HG02610 (cell line): Measurements from ENCODE around the gene PUM2.
A peak's percentile ranks its signal among the peaks of the same experiment; 100 is the strongest.
"Not testable (repeated sequence)": the region's sequence is repeated elsewhere in the genome, so short reads cannot be mapped to it uniquely, and the experiment has no call there.

Experiments used
- ATAC-seq: cut with Tn5 transposase; IDR thresholded peaks from one replicate; pipeline ENCODE4 v1.9.1; 2021; ENCODE audit warnings: mild to moderate bottlenecking, moderate library complexity; ENCODE audit not compliant: unreplicated experiment

Gene PUM2

GRCh38 chr2:20369366-20369765 lies 18.7 kb upstream of the PUM2 start:
- no peak for ATAC-seq

GRCh38 chr2:20368706-20369105 lies 18.1 kb upstream of the PUM2 start:
- no peak for ATAC-seq

- not testable (repeated sequence) for ATAC-seq
Measured at GRCh38 chr2:20367929-20368328, 17.3 kb upstream of the PUM2 start.

DNA sequence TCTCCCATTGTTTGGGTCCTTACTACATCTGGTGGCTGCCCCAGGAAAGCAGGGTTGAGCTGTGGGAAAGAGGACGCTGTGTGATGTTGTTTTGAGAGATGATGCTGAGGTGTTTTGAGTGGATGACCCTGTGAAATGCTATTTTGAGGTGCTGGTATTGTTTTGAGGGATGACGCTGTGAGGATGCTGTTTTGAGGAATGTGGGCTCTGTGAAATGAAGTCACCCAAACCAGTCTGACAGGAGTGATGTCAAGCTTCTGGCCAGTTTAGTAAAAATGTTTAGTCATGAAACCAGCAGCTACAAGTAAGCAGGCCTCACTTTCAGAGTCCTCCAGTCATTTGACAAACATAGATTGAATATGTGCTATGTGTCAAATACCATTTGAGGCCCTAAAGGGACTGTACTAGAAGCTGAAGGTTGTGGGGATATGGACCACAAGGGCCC lies 16.1 kb upstream of the PUM2 start:
- no peak for ATAC-seq

GRCh38 chr2:20365249-20365817 lies 14.7 kb upstream of the PUM2 start:
- peak; percentile 95 for ATAC-seq

DNA sequence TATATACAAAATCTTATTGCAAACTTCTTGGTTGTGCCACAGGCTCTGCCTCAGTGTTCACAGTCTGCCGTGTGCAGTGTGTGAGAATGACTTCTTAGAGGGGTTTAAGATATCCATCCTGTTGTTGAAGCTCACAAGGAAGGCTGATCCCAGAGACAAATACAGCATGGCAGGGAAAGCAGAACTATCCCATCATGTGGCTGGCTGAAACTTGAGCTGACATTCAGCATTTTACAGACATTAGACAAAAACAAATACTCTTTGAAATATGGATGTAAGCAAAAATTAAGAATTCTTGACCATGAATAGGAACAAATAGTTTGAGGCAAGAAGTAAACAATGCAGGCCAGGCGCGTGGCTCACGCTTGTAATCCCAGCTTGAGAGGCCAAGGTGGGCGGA lies 12.9 kb upstream of the PUM2 start:
- no peak for ATAC-seq

GRCh38 chr2:20362701-20363435 lies 12.2 kb upstream of the PUM2 start:
- no peak for ATAC-seq

DNA sequence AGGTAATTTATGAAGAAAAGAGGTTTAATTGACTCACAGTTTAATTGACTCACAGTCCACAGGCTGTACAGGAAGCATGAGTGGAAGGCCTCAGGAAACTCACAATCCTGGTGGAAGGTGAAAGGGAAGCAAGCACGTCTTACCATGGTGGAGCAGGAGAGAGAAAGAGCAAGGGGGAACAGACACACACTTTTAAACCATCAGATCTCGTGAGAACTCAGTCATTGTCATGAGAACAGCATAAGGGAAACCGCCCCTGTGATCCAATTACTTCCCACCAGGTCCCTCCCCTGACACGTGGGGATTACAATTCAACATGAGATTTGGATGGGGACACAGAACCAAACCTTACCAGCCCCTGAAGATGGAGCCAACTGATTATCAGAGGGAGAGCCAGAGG lies 11.2 kb upstream of the PUM2 start:
- ATAC-seq = no peak

DNA sequence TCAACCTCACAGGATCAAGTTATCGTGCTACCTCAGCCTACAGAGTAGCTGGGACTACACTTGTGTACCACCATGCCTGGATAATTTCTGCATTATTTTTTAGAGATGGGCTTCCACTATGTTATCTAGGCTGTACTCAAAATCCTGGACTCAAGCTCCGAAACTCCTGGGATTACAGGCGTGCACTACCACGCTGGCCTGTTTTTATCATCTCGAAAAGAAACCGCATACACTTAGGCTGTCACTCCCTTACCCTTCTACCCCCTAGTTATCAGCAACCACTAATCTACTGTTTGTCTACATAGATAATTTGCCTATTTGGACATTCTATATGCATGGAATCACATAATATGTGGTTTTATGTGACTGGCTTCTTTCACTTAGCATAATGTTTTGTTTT lies 8.5 kb upstream of the PUM2 start:
- no peak for ATAC-seq

- ATAC-seq = no peak
Measured at GRCh38 chr2:20357638-20358389, 7.2 kb upstream of the PUM2 start.

GRCh38 chr2:20356042-20356441 lies 5.4 kb upstream of the PUM2 start:
- no peak for ATAC-seq

- ATAC-seq = no peak
Measured at GRCh38 chr2:20355131-20355530, 4.5 kb upstream of the PUM2 start.

DNA sequence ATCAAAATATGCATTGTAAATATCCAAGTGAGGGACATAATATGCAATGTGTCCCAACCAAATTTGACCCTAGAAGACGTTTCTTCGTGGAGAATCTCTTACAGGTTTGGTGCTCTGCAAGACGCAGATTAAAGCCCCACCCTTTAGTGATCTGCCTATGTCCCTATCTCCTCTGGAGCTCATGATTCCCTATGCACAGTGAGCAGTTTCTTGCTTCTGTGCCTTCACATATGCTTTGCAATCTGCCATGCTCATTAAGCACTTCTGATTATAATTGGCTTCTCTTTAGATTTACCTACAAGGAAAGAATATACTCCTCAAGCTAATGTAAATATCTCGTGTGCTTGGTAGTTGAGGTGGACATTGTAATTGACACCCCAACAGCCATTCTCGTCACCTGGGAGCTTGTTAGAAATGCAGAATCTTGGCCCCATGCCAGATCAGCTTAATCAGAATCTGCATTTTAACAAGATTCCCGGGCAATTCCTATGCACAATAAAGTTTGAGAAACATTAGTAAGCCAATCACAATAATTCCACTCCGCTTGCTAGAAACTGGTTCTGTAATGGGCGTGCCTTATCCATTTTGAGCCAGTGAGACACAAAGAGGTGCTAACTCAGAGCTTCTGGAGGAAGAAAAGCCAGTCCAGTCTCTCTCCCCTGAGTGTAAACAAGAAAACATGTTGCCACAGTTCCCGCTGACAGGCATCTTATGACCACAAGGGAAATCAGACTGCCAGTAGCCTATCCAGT lies 2.8 kb upstream of the PUM2 start:
- no peak for ATAC-seq

DNA sequence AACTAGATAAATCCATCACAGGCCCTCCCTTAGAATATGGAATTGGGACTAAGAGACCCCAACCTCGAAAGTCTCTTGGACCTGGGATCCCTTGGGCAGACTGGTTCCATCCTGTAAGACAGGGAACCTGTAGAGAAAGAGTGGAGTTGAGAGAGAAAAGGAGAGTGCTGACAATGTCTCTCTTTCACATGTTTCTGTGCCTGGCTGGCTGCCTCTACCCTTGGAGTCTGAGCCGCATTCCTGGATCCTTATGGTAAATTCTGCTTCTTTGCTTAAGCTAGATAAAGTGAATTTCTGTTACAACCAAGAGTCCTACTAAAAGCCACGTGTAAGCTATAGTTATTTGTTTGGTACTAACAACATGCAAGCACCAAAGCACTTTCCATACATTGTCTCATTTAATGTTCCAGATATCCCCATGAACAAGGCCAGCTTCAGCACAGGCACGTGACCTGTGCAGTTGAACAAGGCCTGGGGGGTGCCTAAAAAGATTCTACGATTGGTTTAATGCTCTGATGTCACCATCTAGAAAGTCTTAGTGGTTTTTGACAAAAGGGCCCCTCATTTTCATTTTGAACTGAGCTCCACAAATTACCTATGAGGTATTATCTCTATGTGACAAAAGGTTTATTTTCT lies 2.1 kb upstream of the PUM2 start:
- ATAC-seq = no peak

- no peak for ATAC-seq
Measured at GRCh38 chr2:20352230-20352578, 1.6 kb upstream of the PUM2 start.

DNA sequence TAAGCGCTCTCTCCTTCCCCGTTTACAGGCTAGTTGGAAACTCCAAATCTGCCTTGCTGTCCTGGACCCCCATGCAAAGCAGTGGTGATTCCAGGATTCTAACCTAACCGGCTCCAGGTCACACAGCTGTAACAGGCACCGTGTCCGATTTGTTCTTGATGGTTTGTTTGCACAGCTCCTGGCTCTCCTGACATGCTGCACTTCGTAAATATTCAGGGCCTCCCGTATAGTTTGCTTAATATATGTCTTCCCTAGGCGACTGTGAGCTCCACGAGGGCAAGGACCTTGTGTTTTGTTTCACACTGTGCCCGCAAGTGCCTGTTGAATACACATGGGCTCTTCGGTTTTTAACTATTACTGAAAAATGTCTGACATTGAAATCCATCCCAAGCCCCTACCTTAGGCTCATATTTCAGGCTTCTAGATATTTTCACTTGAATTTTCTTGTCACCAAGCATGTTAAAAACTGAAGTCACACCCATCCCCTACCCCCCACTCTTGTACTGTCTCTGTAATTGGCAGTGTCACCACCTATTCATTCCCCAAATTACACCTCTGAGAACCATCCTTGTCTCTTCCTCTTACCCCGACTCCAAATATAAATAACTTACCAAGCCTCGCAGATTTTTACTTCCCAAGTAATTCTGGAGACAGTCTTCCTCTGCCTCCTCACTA lies 1.0 kb upstream of the PUM2 start:
- ATAC-seq = no peak

DNA sequence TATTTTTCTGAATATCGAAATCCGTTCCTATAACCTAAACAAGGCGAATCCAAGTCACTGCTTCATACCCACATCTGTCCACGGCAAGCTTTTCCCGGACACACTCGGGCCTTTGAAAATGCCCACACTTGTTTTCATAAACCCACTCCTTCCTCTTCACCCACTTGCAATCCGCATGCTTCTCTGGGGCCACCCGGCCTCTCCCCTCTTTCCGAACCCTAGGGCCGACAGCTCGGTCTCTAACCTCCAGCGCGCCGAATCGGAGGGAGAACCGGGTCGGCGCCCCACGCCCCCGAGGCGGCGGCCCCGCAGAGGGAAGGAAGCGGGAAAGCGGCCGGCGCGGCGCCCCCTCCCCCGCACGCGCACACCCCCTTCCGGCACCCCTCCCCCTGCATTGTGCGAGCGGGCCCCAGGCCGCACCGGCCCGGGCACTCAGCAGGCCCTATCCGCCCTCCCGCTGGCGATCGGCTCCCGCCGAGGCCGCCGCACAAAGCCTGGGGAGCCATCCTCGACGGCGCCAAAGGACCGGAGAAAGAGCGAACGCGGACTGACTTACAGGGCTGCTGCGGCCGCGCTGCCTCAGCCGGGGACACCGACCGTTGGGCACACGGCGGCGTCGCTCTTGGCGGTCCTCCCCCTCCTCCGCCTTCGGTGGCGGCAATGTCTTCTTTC lies 467 bp downstream of the PUM2 start:
- ATAC-seq = peak; percentile 31

DNA sequence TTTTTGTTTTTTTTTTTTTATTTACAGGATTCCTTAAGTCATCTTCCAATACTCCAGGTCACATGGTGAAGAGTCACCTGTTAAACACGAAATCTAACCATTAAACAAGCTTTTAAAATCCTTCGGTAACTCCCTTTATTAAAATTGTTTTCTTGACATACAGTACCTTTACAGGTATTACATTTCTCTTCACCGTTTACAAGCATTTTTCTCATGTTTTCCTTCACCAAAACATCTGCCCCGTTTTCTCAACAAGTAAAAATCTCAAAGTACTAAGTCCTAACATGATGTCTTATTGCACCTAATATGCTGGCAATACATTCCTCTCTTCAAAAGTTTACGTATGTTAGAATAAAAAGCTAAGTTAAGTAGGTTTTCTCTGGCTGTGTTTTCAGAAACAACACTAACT lies 1.1 kb downstream of the PUM2 start:
- no peak for ATAC-seq

- ATAC-seq = no peak
Measured at GRCh38 chr2:20348542-20348941, 2.1 kb downstream of the PUM2 start.
